Sigmoid colon (tissue), 3 donors: ENCODE measurements around the gene KEAP1.

ENCODE experiments used
- POLR2A ChIP-seq, 2 donors: fragments of 450-650 bp; IDR thresholded peaks; one replicate each; pipeline ENCODE4 v1.6.1; 2016; ENCODE audit warnings: antibody characterized with exemption in 2 of 2, mild to moderate bottlenecking in 2 of 2, moderate library complexity in 2 of 2
- TF ChIP-seq, protein P1 (sequence below), 4 experiments: fragments of 450-650 bp in 3 of 4; fragments of 200-600 bp in 1 of 4; IDR thresholded peaks; one replicate each; pipeline ENCODE4 v1.5.1; 2016 to 2019; ENCODE audit warnings: antibody characterized with exemption in 4 of 4, mild to moderate bottlenecking in 3 of 4, moderate library complexity in 2 of 4

DNA sequence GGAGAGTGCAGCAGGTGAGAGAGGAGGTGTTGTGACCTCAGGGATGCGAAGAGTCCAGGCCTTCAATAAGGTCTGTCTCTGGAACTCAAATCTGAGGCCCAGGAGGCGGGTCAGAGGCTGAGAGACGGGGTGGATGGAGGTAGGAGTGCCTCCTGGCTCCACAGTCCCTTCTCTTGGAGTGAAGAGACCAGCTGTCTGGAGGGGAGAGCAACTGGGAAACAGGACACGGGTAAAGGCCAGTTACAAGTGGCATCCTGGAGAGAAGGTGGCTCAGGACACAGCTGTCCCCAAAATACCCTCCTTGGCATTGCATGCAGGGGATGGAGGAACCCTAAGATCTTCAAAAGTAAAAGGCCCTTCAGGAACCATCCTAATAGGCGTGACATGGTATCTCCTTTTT, 63.6 kb downstream of the KEAP1 start:
- TF ChIP-seq, protein P1, sequence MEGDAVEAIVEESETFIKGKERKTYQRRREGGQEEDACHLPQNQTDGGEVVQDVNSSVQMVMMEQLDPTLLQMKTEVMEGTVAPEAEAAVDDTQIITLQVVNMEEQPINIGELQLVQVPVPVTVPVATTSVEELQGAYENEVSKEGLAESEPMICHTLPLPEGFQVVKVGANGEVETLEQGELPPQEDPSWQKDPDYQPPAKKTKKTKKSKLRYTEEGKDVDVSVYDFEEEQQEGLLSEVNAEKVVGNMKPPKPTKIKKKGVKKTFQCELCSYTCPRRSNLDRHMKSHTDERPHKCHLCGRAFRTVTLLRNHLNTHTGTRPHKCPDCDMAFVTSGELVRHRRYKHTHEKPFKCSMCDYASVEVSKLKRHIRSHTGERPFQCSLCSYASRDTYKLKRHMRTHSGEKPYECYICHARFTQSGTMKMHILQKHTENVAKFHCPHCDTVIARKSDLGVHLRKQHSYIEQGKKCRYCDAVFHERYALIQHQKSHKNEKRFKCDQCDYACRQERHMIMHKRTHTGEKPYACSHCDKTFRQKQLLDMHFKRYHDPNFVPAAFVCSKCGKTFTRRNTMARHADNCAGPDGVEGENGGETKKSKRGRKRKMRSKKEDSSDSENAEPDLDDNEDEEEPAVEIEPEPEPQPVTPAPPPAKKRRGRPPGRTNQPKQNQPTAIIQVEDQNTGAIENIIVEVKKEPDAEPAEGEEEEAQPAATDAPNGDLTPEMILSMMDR (IDR thresholded peaks at IDR 0.05) = no peak
- no peak for TF ChIP-seq POLR2A (IDR thresholded peaks at IDR 0.05)
